ENCODE results near the gene S100A7A.

Gene S100A7A

GRCh38 chr1:153434746-153435455 lies 18.6 kb downstream of the S100A7A start:
- TF ChIP-seq CTCF (conservative IDR thresholded peaks at IDR 0.05; ENCODE audit: low read depth, low read length), result no peak
- H3K36me3 ChIP-seq (ENCODE audit: insufficient read depth), result no peaks in the 10 kb centered on the region
- no peaks in the 10 kb centered on the region for H4K20me1 ChIP-seq (ENCODE audit: insufficient read depth)
- H3K27ac ChIP-seq, result no peak overlapping the region
- no peaks in the 10 kb centered on the region for H3K27me3 ChIP-seq (ENCODE audit: insufficient read depth, low read depth)
- no peak overlapping the region for H3K4me2 ChIP-seq
- H3K4me1 ChIP-seq (ENCODE audit: low read depth, poor library complexity, severe bottlenecking), result no peaks in the 10 kb centered on the region
- H3K79me2 ChIP-seq (ENCODE audit: insufficient read depth, low read depth), result no peaks in the 10 kb centered on the region
- H3K4me3 ChIP-seq (IDR thresholded peaks at IDR 0.05; ENCODE audit: insufficient read depth, low read depth, low read length), result no peak overlapping the region
- H2AFZ ChIP-seq (ENCODE audit: low read depth), result no peak overlapping the region
- no peak overlapping the region for H3K9ac ChIP-seq

DNA sequence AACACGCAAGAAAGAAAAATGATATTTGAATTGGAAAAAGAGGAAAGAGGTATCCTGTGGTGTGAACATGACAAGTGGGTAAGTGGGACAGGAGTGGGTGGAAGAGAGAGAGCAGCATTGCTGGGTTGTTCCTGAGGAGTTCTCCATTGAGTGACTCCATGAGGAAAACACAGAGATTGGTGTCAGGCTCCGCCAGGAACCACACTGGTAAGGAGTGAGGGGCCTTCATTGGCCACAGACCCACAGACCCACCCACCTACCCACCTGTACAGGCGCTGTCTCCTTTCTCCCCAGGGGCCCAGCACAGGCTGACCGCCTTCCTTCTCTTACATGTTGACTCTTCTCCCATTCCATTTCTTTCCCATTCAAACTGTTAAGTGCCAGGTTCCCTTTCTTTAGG lies 20.9 kb downstream of the S100A7A start:
- no peaks in the 10 kb centered on the region for H3K36me3 ChIP-seq (ENCODE audit: insufficient read depth)
- H3K9ac ChIP-seq, result no peak overlapping the region
- H3K4me2 ChIP-seq, result no peak overlapping the region
- H3K4me1 ChIP-seq (ENCODE audit: low read depth, poor library complexity, severe bottlenecking), result no peaks in the 10 kb centered on the region
- no peak for TF ChIP-seq CTCF (conservative IDR thresholded peaks at IDR 0.05; ENCODE audit: low read depth, low read length)
- H2AFZ ChIP-seq (ENCODE audit: low read depth), result no peak overlapping the region
- no peaks in the 10 kb centered on the region for H3K27me3 ChIP-seq (ENCODE audit: insufficient read depth, low read depth)
- no peaks in the 10 kb centered on the region for H3K79me2 ChIP-seq (ENCODE audit: insufficient read depth, low read depth)
- H4K20me1 ChIP-seq (ENCODE audit: insufficient read depth), result no peaks in the 10 kb centered on the region
- no peak overlapping the region for H3K27ac ChIP-seq
- no peak overlapping the region for H3K4me3 ChIP-seq (IDR thresholded peaks at IDR 0.05; ENCODE audit: insufficient read depth, low read depth, low read length)

- H3K27me3 ChIP-seq (ENCODE audit: insufficient read depth, low read depth), result no peaks in the 10 kb centered on the region
- H2AFZ ChIP-seq (ENCODE audit: low read depth), result no peak overlapping the region
- H3K79me2 ChIP-seq (ENCODE audit: insufficient read depth, low read depth), result no peaks in the 10 kb centered on the region
- no peak overlapping the region for H3K9ac ChIP-seq
- TF ChIP-seq CTCF (conservative IDR thresholded peaks at IDR 0.05; ENCODE audit: low read depth, low read length), result no peak
- no peak overlapping the region for H3K4me2 ChIP-seq
- H3K4me1 ChIP-seq (ENCODE audit: low read depth, poor library complexity, severe bottlenecking), result no peaks in the 10 kb centered on the region
- no peaks in the 10 kb centered on the region for H3K36me3 ChIP-seq (ENCODE audit: insufficient read depth)
- no peak overlapping the region for H3K27ac ChIP-seq
- no peak overlapping the region for H3K4me3 ChIP-seq (IDR thresholded peaks at IDR 0.05; ENCODE audit: insufficient read depth, low read depth, low read length)
- H4K20me1 ChIP-seq (ENCODE audit: insufficient read depth), result no peaks in the 10 kb centered on the region
Observed at GRCh38 chr1:153438599-153438998, 22.3 kb downstream of the S100A7A start.

- Histone ChIP-seq H3K36me3 (ENCODE audit: insufficient read depth) (no peaks in the 10 kb centered on the region), H2AFZ (ENCODE audit: low read depth) (no peak overlapping the region), H3K4me1 (ENCODE audit: low read depth, poor library complexity, severe bottlenecking) (no peaks in the 10 kb centered on the region), H3K9ac (no peak overlapping the region), H3K27ac (no peak overlapping the region), H4K20me1 (ENCODE audit: insufficient read depth) (no peaks in the 10 kb centered on the region), H3K79me2 (ENCODE audit: insufficient read depth, low read depth) (no peaks in the 10 kb centered on the region), H3K4me3 (IDR thresholded peaks at IDR 0.05; ENCODE audit: insufficient read depth, low read depth, low read length) (no peak overlapping the region), H3K4me2 (no peak overlapping the region), H3K27me3 (ENCODE audit: insufficient read depth, low read depth) (no peaks in the 10 kb centered on the region)
- no peak for TF ChIP-seq CTCF (conservative IDR thresholded peaks at IDR 0.05; ENCODE audit: low read depth, low read length)
Observed at GRCh38 chr1:153439273-153439672, 23.0 kb downstream of the S100A7A start.
